Uterus (tissue), 4 donors: ENCODE data around the gene P2RY12. TPM values are rescaled to one million over a fixed set of nuclear protein-coding genes. Genes with fewer than 3 reads are reported as not detected.

ENCODE experiments used
- DNase-seq, 2 donors: peaks; one replicate each; pipeline ENCODE4 v3.0.0-alpha.2; 2019 to 2020
- H3K27ac ChIP-seq, 2 donors: fragments of 200-600 bp; sonication (generic); 1 replicate in 1 of 2; 2 replicates in 1 of 2; pipeline ENCODE4 v1.5.1; 2016 to 2018
- H3K27me3 ChIP-seq, 2 donors: fragments of 200-600 bp; sonication (generic); one replicate each; pipeline ENCODE4 v1.5.1; 2018 to 2019; ENCODE audit warnings: control low read depth in 1 of 2
- H3K36me3 ChIP-seq, 2 donors: fragments of 200-600 bp; sonication (generic); one replicate each; pipeline ENCODE4 v1.5.1; 2019; ENCODE audit warnings: control low read depth in 1 of 2
- H3K4me1 ChIP-seq, 2 donors: fragments of 200-600 bp; sonication (generic); one replicate each; pipeline ENCODE4 v1.5.1; 2018 to 2019; ENCODE audit warnings: control low read depth in 1 of 2
- H3K4me3 ChIP-seq, 2 donors: fragments of 200-600 bp; sonication (generic); 1 replicate in 1 of 2; 2 replicates in 1 of 2; pipeline ENCODE4 v1.5.1; 2018 to 2019; ENCODE audit warnings: mild to moderate bottlenecking in 1 of 2
- H3K9me3 ChIP-seq, 2 donors: fragments of 200-600 bp; sonication (generic); one replicate each; pipeline ENCODE4 v1.5.1; 2019; ENCODE audit warnings: control low read depth in 1 of 2
- POLR2A ChIP-seq, 2 donors: fragments of 450-650 bp; IDR thresholded peaks; one replicate each; pipeline ENCODE4 v1.6.1; 2016; ENCODE audit warnings: antibody characterized with exemption in 2 of 2, mild to moderate bottlenecking in 1 of 2, moderate library complexity in 1 of 2
- intact Hi-C: fragments of 100-400 bp; cut with DNase I; formaldehyde crosslinking; loops from one replicate; pipeline ENCODE4 v1.15.1; 2023; ENCODE audit warnings: low total_unique reads
- total RNA-seq, 4 donors: library from RNA; depleted of rRNA in 3 of 4; stranded (reverse); fragments of >200 nt in 3 of 4; gene quantifications; one replicate each; pipeline versions ENCODE4 v1.1.0 to v1.2.4, GENCODE V29; 2014 to 2023
- TF ChIP-seq, protein P1 (sequence below), 4 experiments: fragments of 200-600 bp in 2 of 4; fragments of 450-650 bp in 2 of 4; sonication (generic) in 2 of 4; IDR thresholded peaks; one replicate each; pipeline ENCODE4 v1.5.1; 2016 to 2019; ENCODE audit warnings: antibody characterized with exemption in 4 of 4, mild to moderate bottlenecking in 2 of 4, moderate library complexity in 1 of 4
- donor health status: DM: yes; HTN: yes; CAD: no.

Gene P2RY12
- total RNA-seq, 4 donors from 2014 or later = 0.95 to 6.2 (median 3.1) TPM; not detected in 1

- Histone ChIP-seq H3K27me3 (no peaks in the 10 kb centered on the region), H3K27ac (no peak overlapping the region), H3K9me3 (no peaks in the 10 kb centered on the region), H3K36me3 (no peaks in the 10 kb centered on the region), H3K4me3 (no peak overlapping the region), H3K4me1 (no peaks in the 10 kb centered on the region)
- TF ChIP-seq, protein P1, sequence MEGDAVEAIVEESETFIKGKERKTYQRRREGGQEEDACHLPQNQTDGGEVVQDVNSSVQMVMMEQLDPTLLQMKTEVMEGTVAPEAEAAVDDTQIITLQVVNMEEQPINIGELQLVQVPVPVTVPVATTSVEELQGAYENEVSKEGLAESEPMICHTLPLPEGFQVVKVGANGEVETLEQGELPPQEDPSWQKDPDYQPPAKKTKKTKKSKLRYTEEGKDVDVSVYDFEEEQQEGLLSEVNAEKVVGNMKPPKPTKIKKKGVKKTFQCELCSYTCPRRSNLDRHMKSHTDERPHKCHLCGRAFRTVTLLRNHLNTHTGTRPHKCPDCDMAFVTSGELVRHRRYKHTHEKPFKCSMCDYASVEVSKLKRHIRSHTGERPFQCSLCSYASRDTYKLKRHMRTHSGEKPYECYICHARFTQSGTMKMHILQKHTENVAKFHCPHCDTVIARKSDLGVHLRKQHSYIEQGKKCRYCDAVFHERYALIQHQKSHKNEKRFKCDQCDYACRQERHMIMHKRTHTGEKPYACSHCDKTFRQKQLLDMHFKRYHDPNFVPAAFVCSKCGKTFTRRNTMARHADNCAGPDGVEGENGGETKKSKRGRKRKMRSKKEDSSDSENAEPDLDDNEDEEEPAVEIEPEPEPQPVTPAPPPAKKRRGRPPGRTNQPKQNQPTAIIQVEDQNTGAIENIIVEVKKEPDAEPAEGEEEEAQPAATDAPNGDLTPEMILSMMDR (IDR thresholded peaks at IDR 0.05) = no peak
- TF ChIP-seq POLR2A (IDR thresholded peaks at IDR 0.05) = no peak
- intact Hi-C loops = no loop called here
- no peak for DNase-seq
These were observed 65.6 kb downstream of the P2RY12 start for GRCh38 chr3:151318991-151319390.

- Histone ChIP-seq H3K27me3 (no peaks in the 10 kb centered on the region), H3K27ac (no peak overlapping the region), H3K36me3 (no peaks in the 10 kb centered on the region), H3K4me1 (no peaks in the 10 kb centered on the region), H3K9me3 (no peaks in the 10 kb centered on the region), H3K4me3 (no peak overlapping the region)
- intact Hi-C loops = no loop called here
- no peak for DNase-seq
- TF ChIP-seq, protein P1 (IDR thresholded peaks at IDR 0.05) = no peak
- no peak for TF ChIP-seq POLR2A (IDR thresholded peaks at IDR 0.05)
These were observed 66.2 kb downstream of the P2RY12 start for GRCh38 chr3:151318313-151318712.

DNA sequence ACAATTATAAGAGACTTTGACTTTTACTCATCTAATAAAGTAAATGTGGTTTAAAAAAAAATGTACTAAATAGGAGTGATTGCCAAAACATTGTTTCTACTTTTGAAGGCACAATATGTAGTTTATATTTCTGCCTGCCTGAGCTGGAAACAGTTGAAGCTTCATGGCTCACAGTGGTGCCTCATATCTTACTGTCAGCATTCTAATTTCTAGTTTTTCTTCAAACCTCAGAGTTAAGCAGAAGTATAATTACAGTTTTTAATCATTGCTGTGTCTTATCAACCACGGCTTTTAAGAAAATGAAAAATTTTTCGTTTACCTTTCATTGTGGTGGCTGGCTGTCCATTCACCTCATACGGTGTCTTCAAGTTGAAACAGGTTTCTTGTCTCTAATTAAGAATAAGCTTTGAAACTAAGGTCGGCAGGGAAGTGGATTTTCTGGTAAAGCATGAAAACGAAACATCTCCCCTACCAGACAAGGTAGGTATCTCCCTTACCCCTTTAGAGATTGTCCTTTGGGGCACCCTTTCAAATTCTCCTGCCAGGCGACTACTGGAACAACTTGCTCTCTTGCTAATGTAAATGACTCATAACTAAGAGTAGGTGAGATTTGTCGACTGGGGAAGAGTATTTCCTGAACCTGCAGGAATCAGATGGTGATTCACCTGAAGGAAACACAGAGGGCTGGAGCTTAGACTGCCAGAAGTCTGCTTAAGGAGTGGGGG lies 68.1 kb downstream of the P2RY12 start, which contains the start of gene GPR87:
TSS of gene GPR87 (minus strand) at position 554 of the 725 bp plus-strand sequence. CDS start 16,720 bp downstream, outside the sequence.
- Histone ChIP-seq H3K27me3 (no peaks in the 10 kb centered on the region), H3K4me1 (no peaks in the 10 kb centered on the region), H3K4me3 (no peak within 1 kb of the TSS), H3K36me3 (no peaks in the 10 kb centered on the region), H3K9me3 (no peaks in the 10 kb centered on the region), H3K27ac (no peak within 1 kb of the TSS)
- no peak for DNase-seq
- TF ChIP-seq, protein P1 (IDR thresholded peaks at IDR 0.05) = no peak
- no peak for TF ChIP-seq POLR2A (IDR thresholded peaks at IDR 0.05)
- intact Hi-C loops = no loop called here

- no peak for DNase-seq
- no peaks in the 10 kb centered on the region for H3K27me3 ChIP-seq
- H3K27ac ChIP-seq = no peak overlapping the region
- H3K9me3 ChIP-seq = no peaks in the 10 kb centered on the region
- H3K4me3 ChIP-seq = no peak overlapping the region
- intact Hi-C loops = no loop called here
- TF ChIP-seq, protein P1 (IDR thresholded peaks at IDR 0.05) = no peak
- TF ChIP-seq POLR2A (IDR thresholded peaks at IDR 0.05) = no peak
- H3K36me3 ChIP-seq = no peaks in the 10 kb centered on the region
- no peaks in the 10 kb centered on the region for H3K4me1 ChIP-seq
These were observed 68.7 kb downstream of the P2RY12 start for GRCh38 chr3:151315846-151316245.

DNA sequence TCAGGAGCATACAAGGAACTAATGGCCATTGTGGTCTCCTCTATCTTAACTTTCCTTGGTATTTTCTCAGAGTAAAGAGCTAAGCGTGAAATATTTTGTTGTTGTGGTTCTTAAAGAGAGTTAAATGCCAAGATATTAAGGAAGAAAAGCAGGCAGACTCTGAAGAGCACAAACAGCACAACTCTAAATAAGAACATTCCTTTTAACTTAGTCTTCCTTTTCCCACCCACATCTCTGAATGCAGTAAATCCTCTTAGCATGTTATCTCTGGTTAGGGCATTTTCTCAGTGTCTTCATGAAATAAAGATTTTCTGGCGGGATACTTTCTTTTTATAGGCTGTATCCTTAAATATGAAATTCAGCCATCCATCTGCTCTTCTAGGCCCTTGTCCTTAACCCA lies 69.4 kb downstream of the P2RY12 start:
- no peak overlapping the region for H3K27ac ChIP-seq
- H3K4me3 ChIP-seq = no peak overlapping the region
- intact Hi-C loops = no loop called here
- no peak for TF ChIP-seq POLR2A (IDR thresholded peaks at IDR 0.05)
- TF ChIP-seq, protein P1 (IDR thresholded peaks at IDR 0.05) = no peak
- H3K4me1 ChIP-seq = no peaks in the 10 kb centered on the region
- DNase-seq = no peak
- no peaks in the 10 kb centered on the region for H3K27me3 ChIP-seq
- H3K36me3 ChIP-seq = no peaks in the 10 kb centered on the region
- H3K9me3 ChIP-seq = no peaks in the 10 kb centered on the region
